Measurements from ENCODE around the gene KDM5B.
"Not testable (repeated sequence)": the region's sequence is repeated elsewhere in the genome, so short reads cannot be mapped to it uniquely, and the experiment has no call there.

DNA sequence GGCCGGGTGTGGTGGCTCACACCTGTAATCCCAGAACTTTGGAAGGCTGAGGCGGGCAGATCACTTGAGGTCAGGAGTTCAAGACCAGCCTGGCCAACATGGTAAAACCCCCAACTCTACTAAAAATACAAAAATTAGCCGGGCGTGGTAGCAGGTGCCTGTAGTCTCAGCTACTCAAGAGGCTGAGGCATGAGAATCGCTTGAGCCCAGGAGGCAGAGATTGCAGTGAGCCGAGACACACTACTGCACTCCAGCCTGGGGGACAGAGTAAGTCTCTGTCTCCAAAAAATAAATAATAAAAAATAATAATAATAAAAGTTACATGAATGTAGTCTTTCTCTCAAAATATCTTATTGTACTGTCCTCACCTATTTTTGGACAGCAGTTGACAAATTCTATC, 13.3 kb downstream of the KDM5B start:
- TF ChIP-seq, protein P1, sequence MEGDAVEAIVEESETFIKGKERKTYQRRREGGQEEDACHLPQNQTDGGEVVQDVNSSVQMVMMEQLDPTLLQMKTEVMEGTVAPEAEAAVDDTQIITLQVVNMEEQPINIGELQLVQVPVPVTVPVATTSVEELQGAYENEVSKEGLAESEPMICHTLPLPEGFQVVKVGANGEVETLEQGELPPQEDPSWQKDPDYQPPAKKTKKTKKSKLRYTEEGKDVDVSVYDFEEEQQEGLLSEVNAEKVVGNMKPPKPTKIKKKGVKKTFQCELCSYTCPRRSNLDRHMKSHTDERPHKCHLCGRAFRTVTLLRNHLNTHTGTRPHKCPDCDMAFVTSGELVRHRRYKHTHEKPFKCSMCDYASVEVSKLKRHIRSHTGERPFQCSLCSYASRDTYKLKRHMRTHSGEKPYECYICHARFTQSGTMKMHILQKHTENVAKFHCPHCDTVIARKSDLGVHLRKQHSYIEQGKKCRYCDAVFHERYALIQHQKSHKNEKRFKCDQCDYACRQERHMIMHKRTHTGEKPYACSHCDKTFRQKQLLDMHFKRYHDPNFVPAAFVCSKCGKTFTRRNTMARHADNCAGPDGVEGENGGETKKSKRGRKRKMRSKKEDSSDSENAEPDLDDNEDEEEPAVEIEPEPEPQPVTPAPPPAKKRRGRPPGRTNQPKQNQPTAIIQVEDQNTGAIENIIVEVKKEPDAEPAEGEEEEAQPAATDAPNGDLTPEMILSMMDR (IDR thresholded peaks at IDR 0.05): not testable (repeated sequence)
- not testable (repeated sequence) for TF ChIP-seq POLR2A (IDR thresholded peaks at IDR 0.05)

Data from uterus (tissue), 2 donors.